Esophagus muscularis mucosa (tissue), 4 donors: Measurements from ENCODE around the gene RNF144B.

ENCODE experiments used
- CTCF ChIP-seq, 3 experiments: fragments of 200-600 bp in 2 of 3; fragments of 450-650 bp in 1 of 3; sonication (generic) in 2 of 3; IDR thresholded peaks; one replicate each; pipeline ENCODE4 v1.5.1; 2017 to 2019; ENCODE audit warnings: antibody characterized with exemption in 3 of 3, mild to moderate bottlenecking in 2 of 3, moderate library complexity in 1 of 3
- EP300 ChIP-seq: sonication (generic); formaldehyde crosslinking; IDR thresholded peaks from one replicate; pipeline ENCODE4 v1.6.1; 2017; ENCODE audit warnings: antibody characterized with exemption
- POLR2AphosphoS5 ChIP-seq, 2 donors: sonication (generic); formaldehyde crosslinking; IDR thresholded peaks; one replicate each; pipeline ENCODE4 v1.6.1; 2017; ENCODE audit warnings: antibody characterized with exemption in 2 of 2

GRCh38 chr6:18395856-18396197 is 8.7 kb downstream of the RNF144B start:
- TF ChIP-seq CTCF (IDR thresholded peaks at IDR 0.05) (no peak), EP300 (no peak), POLR2AphosphoS5 (IDR thresholded peaks at IDR 0.05) (no peak)
